ENCODE data around the gene FAM76B. TPM values are rescaled to one million over a fixed set of nuclear protein-coding genes. Genes with fewer than 3 reads are reported as not detected.

Gene FAM76B
- total RNA-seq, 1 donor from 2014 or later, result 53.0 TPM

- Mint-ChIP-seq H3K27ac (no peak overlapping the region), H3K27me3 (no peaks in the 10 kb centered on the region), H3K4me3 (no peak overlapping the region), H3K36me3 (ENCODE audit: low read depth) (no peaks in the 10 kb centered on the region), H3K4me1 (peaks cover 5% of the 10 kb centered on the region), H3K9me3 (peaks cover 4% of the 10 kb centered on the region)
- intact Hi-C loops (cut with micrococcal nuclease), result no loop called here
- ChIA-PET POLR2A (no interaction called here), CTCF (no interaction called here)
- TF ChIP-seq CTCF (IDR thresholded peaks at IDR 0.05), result no peak
- no peak for DNase-seq
- ATAC-seq (ENCODE audit: low read depth), result no peak
Observed at GRCh38 chr11:95728790-95729189, 60.8 kb downstream of the FAM76B start.

GRCh38 chr11:95728094-95728493, 61.5 kb downstream of the FAM76B start:
- intact Hi-C loops (cut with micrococcal nuclease), result no loop called here

GRCh38 chr11:95727620-95728019, 62.0 kb downstream of the FAM76B start:
- DNase-seq (no peak), ATAC-seq (ENCODE audit: low read depth) (no peak)
- Mint-ChIP-seq H3K9me3 (peaks cover 4% of the 10 kb centered on the region), H3K4me1 (peaks cover 3% of the 10 kb centered on the region), H3K27me3 (no peaks in the 10 kb centered on the region), H3K36me3 (ENCODE audit: low read depth) (no peaks in the 10 kb centered on the region), H3K27ac (no peak overlapping the region), H3K4me3 (no peak overlapping the region)
- TF ChIP-seq CTCF (IDR thresholded peaks at IDR 0.05), result no peak
- ChIA-PET CTCF (interaction anchor here (2.3 kb wide), 1 partner anchor 9 kb away, joined by 6 read pairs; no protein-coding TSS in a partner anchor), POLR2A (no interaction called here)
- intact Hi-C loops (cut with micrococcal nuclease), result no loop called here

More at GRCh38 chr11:95728094-95728493, 61.5 kb downstream of the FAM76B start:
- H3K36me3 Mint-ChIP-seq (ENCODE audit: low read depth), result no peaks in the 10 kb centered on the region
- ChIA-PET POLR2A (interaction anchor here (0.6 kb wide), 1 partner anchor 240 kb away, joined by 5 read pairs; no protein-coding TSS in a partner anchor), CTCF (no interaction called here)
- no peaks in the 10 kb centered on the region for H3K27me3 Mint-ChIP-seq
- no peak for TF ChIP-seq CTCF (IDR thresholded peaks at IDR 0.05)
- H3K9me3 Mint-ChIP-seq, result peaks cover 4% of the 10 kb centered on the region
- H3K27ac Mint-ChIP-seq, result no peak overlapping the region
- no peak overlapping the region for H3K4me3 Mint-ChIP-seq
- DNase-seq, result no peak
- ATAC-seq (ENCODE audit: low read depth), result no peak
- H3K4me1 Mint-ChIP-seq, result peaks cover 3% of the 10 kb centered on the region

GRCh38 chr11:95727111-95727510, 62.5 kb downstream of the FAM76B start:
- H3K27me3 Mint-ChIP-seq, result no peaks in the 10 kb centered on the region

GRCh38 chr11:95725196-95725595, 64.4 kb downstream of the FAM76B start:
- ChIA-PET POLR2A (interaction anchor here (1.1 kb wide), 1 partner anchor 12 kb away, joined by 6 read pairs; no protein-coding TSS in a partner anchor), CTCF (interaction anchor here (2.0 to 2.3 kb wide), 2 partner anchors 11 to 19 kb away, joined by 6 to 10 read pairs; no protein-coding TSS in a partner anchor)
- DNase-seq, result no peak
- Mint-ChIP-seq H3K4me1 (peaks cover 15% of the 10 kb centered on the region), H3K27ac (no peak overlapping the region), H3K36me3 (ENCODE audit: low read depth) (no peaks in the 10 kb centered on the region), H3K4me3 (no peak overlapping the region), H3K27me3 (no peaks in the 10 kb centered on the region), H3K9me3 (no peaks in the 10 kb centered on the region)
- intact Hi-C loops (cut with micrococcal nuclease), result no loop called here
- TF ChIP-seq CTCF (IDR thresholded peaks at IDR 0.05), result no peak
- no peak for ATAC-seq (ENCODE audit: low read depth)

More at GRCh38 chr11:95727111-95727510, 62.5 kb downstream of the FAM76B start:
- intact Hi-C loops (cut with micrococcal nuclease), result no loop called here
- H3K27ac Mint-ChIP-seq, result no peak overlapping the region
- DNase-seq, result no peak
- no peak for TF ChIP-seq CTCF (IDR thresholded peaks at IDR 0.05)
- no peaks in the 10 kb centered on the region for H3K36me3 Mint-ChIP-seq (ENCODE audit: low read depth)
- ChIA-PET POLR2A (no interaction called here), CTCF (interaction anchor here (2.3 kb wide), 1 partner anchor 9 kb away, joined by 6 read pairs; no protein-coding TSS in a partner anchor)
- H3K4me1 Mint-ChIP-seq, result peaks cover 3% of the 10 kb centered on the region
- H3K9me3 Mint-ChIP-seq, result peaks cover 4% of the 10 kb centered on the region
- H3K4me3 Mint-ChIP-seq, result no peak overlapping the region
- no peak for ATAC-seq (ENCODE audit: low read depth)

All from activated B cell treated with CpG ODN at 0.5 μM for 24 hours (primary cell).